ENCODE results near the gene LPCAT4. TPM values are rescaled to one million over a fixed set of nuclear protein-coding genes. Genes with fewer than 3 reads are reported as not detected.

The LPCAT4 gene
- total and polyA plus RNA-seq, 9 of the 15 experiments (the other 6 are each of a cell fraction or from before 2014, with no cell fraction given): 7.3 to 34.3 (median 14.4) TPM

GRCh38 chr15:34349769-34350168 is 17.2 kb downstream of the LPCAT4 start (continued):
- TF ChIP-seq ZNF318 (IDR thresholded peaks at IDR 0.05; ENCODE audit: borderline replicate concordance in 1 of 2, low read depth in 1 of 2): no peak
- no peak for TF ChIP-seq BMI1 (IDR thresholded peaks at IDR 0.05; ENCODE audit: low read length)
- no peak for TF ChIP-seq CTBP1 (IDR thresholded peaks at IDR 0.05; ENCODE audit: borderline replicate concordance)
- no peak for TF ChIP-seq BDP1 (IDR thresholded peaks at IDR 0.05; ENCODE audit: insufficient read depth, insufficient read length)
- TF ChIP-seq ETS2 (tag; IDR thresholded peaks at IDR 0.05; ENCODE audit: borderline replicate concordance, poor library complexity, severe bottlenecking): no peak
- TF ChIP-seq BRF1 (IDR thresholded peaks at IDR 0.05; ENCODE audit: borderline replicate concordance, extremely low read depth, insufficient read length): no peak
- no peak for TF ChIP-seq ZKSCAN3 (CRISPR knock-in tag; IDR thresholded peaks at IDR 0.05)

Data from K562 (cell line).